AG04449 (cell line): Measurements from ENCODE around the gene HOMER2.
"Not testable (repeated sequence)": the region's sequence is repeated elsewhere in the genome, so short reads cannot be mapped to it uniquely, and the experiment has no call there.

Source experiments
- CTCF ChIA-PET: fragments of 350-600 bp; formaldehyde crosslinking; extraction: SDS; loops from one replicate; lab custom pipeline; 2021; ENCODE audit warnings: antibody characterized with exemption; lab: Yijun Ruan, JAX
- POLR2A ChIA-PET: fragments of 400-600, 350-600 bp; formaldehyde crosslinking; extraction: SDS; loops from one replicate; lab custom pipeline; 2020; ENCODE audit warnings: antibody characterized with exemption, inconsistent platforms; lab: Yijun Ruan, JAX
- DNase-seq: peaks from one replicate; pipeline ENCODE4 v3.0.0-alpha.2; 2010; ENCODE audit warnings: low read depth, low spot score
- H3K4me3 ChIP-seq: 2 replicates; pipeline ENCODE4 v1.5.1; 2011; ENCODE audit warnings: low read depth, mild to moderate bottlenecking, control low read depth, low read length
- TF ChIP-seq, protein P1 (sequence below): IDR thresholded peaks from one replicate; pipeline ENCODE4 v1.5.1; 2011; ENCODE audit warnings: mild to moderate bottlenecking, moderate library complexity, low read length, control low read depth, inconsistent platforms; ENCODE audit not compliant: insufficient read depth; ENCODE audit errors: missing control alignments

The HOMER2 gene

GRCh38 chr15:82871832-82872484 is 80.6 kb downstream of the HOMER2 start:
- TF ChIP-seq, protein P1, sequence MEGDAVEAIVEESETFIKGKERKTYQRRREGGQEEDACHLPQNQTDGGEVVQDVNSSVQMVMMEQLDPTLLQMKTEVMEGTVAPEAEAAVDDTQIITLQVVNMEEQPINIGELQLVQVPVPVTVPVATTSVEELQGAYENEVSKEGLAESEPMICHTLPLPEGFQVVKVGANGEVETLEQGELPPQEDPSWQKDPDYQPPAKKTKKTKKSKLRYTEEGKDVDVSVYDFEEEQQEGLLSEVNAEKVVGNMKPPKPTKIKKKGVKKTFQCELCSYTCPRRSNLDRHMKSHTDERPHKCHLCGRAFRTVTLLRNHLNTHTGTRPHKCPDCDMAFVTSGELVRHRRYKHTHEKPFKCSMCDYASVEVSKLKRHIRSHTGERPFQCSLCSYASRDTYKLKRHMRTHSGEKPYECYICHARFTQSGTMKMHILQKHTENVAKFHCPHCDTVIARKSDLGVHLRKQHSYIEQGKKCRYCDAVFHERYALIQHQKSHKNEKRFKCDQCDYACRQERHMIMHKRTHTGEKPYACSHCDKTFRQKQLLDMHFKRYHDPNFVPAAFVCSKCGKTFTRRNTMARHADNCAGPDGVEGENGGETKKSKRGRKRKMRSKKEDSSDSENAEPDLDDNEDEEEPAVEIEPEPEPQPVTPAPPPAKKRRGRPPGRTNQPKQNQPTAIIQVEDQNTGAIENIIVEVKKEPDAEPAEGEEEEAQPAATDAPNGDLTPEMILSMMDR, result no peak
- CTCF ChIA-PET, result no interaction called here
- POLR2A ChIA-PET, result no interaction called here
- DNase-seq, result no peak
- no peak overlapping the region for H3K4me3 ChIP-seq

DNA sequence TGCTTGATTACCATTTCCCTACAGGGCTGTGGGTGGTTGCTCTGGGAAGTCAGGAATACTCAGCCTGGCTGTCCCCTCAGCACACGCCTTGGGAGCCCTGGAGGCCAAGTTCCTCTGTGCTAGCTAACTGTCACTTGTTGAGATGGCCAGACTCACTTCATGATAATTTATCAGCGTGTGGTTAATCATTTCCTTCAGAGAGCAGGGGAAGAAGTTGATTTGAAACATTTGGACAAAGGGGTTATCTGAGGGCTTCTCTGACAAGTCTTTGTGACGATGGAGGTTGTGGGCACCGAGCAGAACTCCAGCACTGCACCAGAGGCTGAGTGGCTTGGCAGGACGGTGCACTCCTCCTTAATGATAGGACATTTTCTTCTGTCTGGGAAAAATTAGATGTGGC is 81.2 kb downstream of the HOMER2 start:
- TF ChIP-seq, protein P1, result no peak
- no peak for DNase-seq
- ChIA-PET CTCF (interaction anchor here (1.0 kb wide), 1 partner anchor 21 kb away, joined by 6 read pairs; no protein-coding TSS in a partner anchor), POLR2A (no interaction called here)
- H3K4me3 ChIP-seq, result no peak overlapping the region

DNA sequence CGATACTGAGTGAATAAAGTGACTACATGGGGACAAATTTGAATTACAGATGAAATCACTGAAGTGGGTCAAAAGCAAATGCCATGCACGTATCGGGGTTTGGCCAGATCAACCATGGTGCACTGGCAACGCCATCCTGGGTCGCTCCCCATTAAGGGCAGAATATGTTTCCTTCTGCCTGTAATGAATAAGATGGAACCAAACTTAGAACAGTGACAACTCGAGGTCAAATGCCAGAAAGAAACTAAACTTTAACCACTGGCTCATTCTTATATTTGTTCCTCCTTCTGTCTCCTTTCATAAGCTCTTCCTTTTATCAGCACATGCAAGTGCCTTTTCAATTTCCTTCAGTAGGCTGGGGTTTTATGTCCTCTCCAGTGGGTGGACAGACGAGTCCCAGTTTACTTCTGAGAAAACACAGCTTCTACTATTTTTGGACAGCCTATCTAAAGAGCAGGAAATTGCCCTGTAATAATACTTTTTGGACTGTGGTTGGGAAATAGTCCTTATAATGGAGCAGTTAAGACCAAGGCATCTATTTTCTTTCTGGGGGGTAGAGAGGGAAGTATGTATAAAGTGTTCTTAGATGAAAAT is 81.7 kb downstream of the HOMER2 start:
- POLR2A ChIA-PET, result no interaction called here
- TF ChIP-seq, protein P1, result no peak
- CTCF ChIA-PET, result interaction anchor here (1.0 to 1.3 kb wide), 2 partner anchors 10 to 20 kb away, joined by 3 to 6 read pairs; no protein-coding TSS in a partner anchor
- no peak for DNase-seq
- H3K4me3 ChIP-seq, result no peak overlapping the region

DNA sequence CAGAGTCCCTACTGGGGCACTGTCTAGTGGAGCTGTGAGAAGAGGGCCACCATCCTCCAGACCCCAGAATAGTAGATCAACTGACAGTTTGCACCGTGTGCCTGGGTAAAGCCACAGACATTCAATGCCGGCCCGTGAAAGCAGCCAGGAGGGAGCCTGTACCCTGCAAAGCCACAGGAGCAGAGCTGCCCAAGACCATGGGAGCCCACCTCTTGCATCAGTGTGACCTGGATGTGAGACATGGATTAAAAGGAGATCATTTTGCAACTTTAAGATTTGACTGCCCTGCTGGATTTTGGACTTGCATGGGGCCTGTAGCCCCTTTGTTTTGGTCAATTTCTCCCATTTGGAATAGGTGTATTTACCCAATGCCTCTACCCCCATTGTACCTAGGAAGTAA is 86.5 kb downstream of the HOMER2 start:
- CTCF ChIA-PET, DNase-seq, POLR2A ChIA-PET, H3K4me3 ChIP-seq: not testable (repeated sequence)

- CTCF ChIA-PET, result interaction anchor here (0.8 kb wide), 1 partner anchor 10 kb away, joined by 3 read pairs; no protein-coding TSS in a partner anchor
- POLR2A ChIA-PET, result not testable (repeated sequence)
These were observed 86.9 kb downstream of the HOMER2 start for GRCh38 chr15:82865581-82865980.

GRCh38 chr15:82864967-82865366 is 87.6 kb downstream of the HOMER2 start:
- TF ChIP-seq, protein P1, result no peak
- POLR2A ChIA-PET, result no interaction called here
- CTCF ChIA-PET, result interaction anchor here (0.7 to 0.8 kb wide), 2 partner anchors 9 to 16 kb away, joined by 3 read pairs; no protein-coding TSS in a partner anchor
- no peak for DNase-seq
- H3K4me3 ChIP-seq, result no peak overlapping the region

More at GRCh38 chr15:82865581-82865980, 86.9 kb downstream of the HOMER2 start:
- H3K4me3 ChIP-seq, DNase-seq: not testable (repeated sequence)

GRCh38 chr15:82862886-82863285 is 89.6 kb downstream of the HOMER2 start:
- H3K4me3 ChIP-seq, result no peak overlapping the region
- CTCF ChIA-PET, result no interaction called here
- TF ChIP-seq, protein P1, result no peak
- POLR2A ChIA-PET, result no interaction called here
- DNase-seq, result no peak
